C1 segment of cervical spinal cord (tissue), 14 donors: ENCODE results near the gene CEP192.

ENCODE experiments used
- DNase-seq, 14 donors: peaks; one replicate each; lab custom pipeline; 2025; lab: John Stamatoyannopoulos, UW

The CEP192 gene

GRCh38 chr18:13141209-13141608 is 150.0 kb downstream of the CEP192 start:
- no peak for DNase-seq

GRCh38 chr18:13145636-13146190 is 154.6 kb downstream of the CEP192 start:
- DNase-seq, result no peak

- DNase-seq, result no peak
Observed at GRCh38 chr18:13147130-13147529, 156.0 kb downstream of the CEP192 start.

DNA sequence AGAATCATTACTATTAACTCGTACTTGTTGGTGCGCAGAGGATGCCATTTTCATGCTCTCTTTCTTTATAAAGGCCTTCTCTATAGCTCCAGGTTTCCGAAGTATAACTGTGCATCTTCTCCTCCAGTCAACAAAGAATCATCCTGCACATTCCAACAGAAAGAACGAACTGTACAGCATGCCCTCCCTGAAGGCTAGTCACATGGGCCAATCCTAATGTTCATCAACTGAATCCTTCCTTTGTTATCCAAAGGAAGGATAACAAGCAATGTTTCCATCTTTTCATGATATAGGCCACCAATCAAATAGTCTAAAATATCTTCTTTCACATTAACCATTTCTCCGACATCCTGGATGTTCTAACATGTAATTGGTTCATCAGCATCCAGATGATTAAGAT is 160.5 kb downstream of the CEP192 start:
- no peak for DNase-seq

GRCh38 chr18:13158428-13158827 is 167.3 kb downstream of the CEP192 start:
- DNase-seq, result no peak

DNA sequence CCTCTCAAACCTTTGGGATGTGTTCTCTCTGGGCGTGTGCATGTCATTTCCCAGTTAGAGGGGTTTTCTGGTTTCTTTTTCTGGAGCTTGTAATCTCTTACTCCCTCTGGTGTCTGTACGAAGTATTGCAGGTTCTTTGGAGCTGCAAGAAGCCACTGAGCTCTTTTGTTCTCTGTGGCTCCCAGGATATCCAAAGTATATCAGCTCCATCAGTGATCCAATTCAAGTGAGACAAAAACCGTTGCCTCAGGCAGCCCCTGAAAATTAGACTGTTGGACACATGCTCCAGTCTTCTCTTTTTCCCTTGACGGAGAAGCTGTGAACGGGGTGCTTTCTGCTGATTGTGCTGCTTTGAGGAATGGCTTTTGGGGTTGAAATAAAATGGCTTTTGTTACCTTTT is 168.4 kb downstream of the CEP192 start:
- DNase-seq, result peak in 1 of 14 donors; percentile 14

GRCh38 chr18:13161276-13161899 is 170.2 kb downstream of the CEP192 start:
- no peak for DNase-seq

GRCh38 chr18:13163167-13163927 is 172.2 kb downstream of the CEP192 start:
- no peak for DNase-seq

- no peak for DNase-seq
Observed at GRCh38 chr18:13164406-13164805, 173.2 kb downstream of the CEP192 start.

DNA sequence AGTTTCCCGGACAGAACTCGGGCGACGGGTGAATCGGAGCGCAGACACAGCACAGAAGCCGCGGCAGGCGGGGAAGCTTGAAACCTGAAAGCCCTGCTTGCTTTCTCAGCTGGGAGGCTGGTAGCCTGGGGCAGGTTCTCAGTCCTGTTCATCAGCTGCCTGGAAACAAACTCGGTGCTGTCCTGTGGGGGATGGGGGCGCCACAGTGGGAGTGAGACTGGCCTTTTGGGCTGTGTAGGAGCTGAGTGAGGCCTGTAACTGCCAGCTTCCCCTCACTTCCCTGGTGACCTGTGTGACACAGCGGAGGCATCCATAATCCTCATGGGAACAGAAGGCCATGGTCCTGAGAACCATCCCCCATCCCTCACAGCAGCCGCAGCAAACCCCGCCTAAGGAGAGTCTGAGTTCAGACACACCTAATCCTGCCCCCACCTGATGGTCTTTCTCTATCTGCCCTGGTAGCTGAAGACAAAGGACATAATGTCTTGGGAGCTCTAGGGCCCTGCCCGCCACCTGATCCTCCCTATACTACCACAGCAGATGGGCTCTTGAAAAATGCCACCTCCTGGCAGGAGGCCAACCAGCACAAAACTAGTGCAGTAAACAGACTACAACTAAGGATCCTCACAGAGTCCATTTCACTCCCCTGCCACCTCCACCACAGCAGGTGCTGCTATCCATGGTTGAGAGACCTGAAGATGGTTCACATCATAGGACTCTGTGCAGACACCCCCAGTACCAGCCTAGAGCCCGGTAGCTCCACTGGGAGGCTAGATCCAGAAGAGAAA is 174.7 kb downstream of the CEP192 start:
- DNase-seq, result no peak

GRCh38 chr18:13173578-13174145 is 182.5 kb downstream of the CEP192 start:
- no peak for DNase-seq
